Right lobe of liver (tissue), 4 donors: ENCODE results near the gene ACTN2.

Experiments
- POLR2A ChIP-seq: fragments of 450-650 bp; IDR thresholded peaks from one replicate; pipeline ENCODE4 v1.6.1; 2017; ENCODE audit warnings: antibody characterized with exemption, mild to moderate bottlenecking
- TF ChIP-seq, protein P1 (sequence below), 4 donors: fragments of 200-600 bp in 3 of 4; fragments of 450-650 bp in 1 of 4; IDR thresholded peaks; one replicate each; pipeline versions ENCODE4 v1.5.1 to v1.8.0; 2016 to 2022; ENCODE audit warnings: antibody characterized with exemption in 4 of 4, mild to moderate bottlenecking in 2 of 4
- donor health status: DM: no; HTN: no; CAD: no.
- donor health status: DM: no; HTN: no; CAD: no.
- donor health status: DM: no; HTN: yes; CAD: no.

DNA sequence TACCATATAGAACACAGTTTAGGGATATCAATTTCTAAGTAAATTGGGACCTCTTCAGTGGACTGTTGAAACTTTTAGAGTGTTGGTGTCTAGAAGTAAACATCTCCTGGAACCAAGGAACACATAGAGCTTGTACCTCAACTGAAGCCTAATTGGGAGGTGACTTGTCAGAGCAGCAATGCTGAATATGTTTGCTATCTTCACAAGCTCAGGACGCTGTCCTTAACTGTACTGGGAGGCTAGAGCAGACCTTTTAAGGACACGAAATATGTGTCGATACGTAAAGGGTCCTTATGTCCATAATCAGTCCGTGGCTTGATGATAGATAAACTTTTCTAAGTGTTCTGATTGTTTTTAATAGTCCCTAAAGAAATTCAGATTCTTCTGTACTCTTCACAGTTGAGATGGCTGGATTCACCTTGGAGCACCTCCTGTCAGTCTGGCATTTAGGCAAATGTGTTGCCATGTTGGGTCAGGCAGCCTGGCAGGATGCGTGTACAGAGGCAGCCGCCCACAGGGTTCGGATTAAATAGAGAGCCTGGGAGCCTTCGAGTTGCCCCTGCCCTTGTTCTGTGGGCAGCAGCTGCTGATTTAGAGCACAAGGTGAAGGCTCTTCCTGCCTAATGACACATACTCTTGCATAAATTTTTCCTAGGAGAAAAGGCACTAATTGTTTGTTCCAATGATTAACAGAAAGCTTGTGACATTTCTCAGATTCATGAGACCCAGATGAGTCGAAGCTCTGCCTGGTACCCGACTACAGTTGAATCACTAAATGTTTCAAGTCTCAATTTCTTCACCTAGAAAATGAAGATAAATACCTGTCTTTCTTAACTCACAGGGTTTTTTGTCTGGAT, 3.6 kb downstream of the ACTN2 start:
- TF ChIP-seq, protein P1, sequence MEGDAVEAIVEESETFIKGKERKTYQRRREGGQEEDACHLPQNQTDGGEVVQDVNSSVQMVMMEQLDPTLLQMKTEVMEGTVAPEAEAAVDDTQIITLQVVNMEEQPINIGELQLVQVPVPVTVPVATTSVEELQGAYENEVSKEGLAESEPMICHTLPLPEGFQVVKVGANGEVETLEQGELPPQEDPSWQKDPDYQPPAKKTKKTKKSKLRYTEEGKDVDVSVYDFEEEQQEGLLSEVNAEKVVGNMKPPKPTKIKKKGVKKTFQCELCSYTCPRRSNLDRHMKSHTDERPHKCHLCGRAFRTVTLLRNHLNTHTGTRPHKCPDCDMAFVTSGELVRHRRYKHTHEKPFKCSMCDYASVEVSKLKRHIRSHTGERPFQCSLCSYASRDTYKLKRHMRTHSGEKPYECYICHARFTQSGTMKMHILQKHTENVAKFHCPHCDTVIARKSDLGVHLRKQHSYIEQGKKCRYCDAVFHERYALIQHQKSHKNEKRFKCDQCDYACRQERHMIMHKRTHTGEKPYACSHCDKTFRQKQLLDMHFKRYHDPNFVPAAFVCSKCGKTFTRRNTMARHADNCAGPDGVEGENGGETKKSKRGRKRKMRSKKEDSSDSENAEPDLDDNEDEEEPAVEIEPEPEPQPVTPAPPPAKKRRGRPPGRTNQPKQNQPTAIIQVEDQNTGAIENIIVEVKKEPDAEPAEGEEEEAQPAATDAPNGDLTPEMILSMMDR (IDR thresholded peaks at IDR 0.05): no peak
- TF ChIP-seq POLR2A: no peak
